ENCODE results near the gene STIMATE.

DNA sequence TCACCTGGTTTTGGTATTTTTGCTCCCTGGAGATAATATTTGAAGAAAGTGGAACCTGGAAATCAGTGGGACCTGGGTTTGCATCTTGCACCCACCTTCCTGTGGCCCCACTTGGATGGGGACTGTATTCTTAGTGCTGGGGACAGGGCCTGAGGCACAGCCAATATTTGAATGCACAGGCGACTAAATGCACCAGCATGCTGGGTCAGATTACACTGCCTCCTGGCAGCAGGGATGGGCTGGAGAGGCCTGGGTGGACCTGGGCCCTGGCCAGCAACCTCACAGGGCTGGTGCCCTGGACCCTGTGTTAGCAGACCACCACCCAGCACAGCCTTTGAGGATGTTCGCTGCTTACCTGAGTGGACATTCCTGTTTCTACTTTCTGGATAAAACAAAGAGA, 77.4 kb downstream of the STIMATE start:
- no peak for TF ChIP-seq POLR2AphosphoS5 (IDR thresholded peaks at IDR 0.05)
- no peak for TF ChIP-seq POLR2A (IDR thresholded peaks at IDR 0.05)
- TF ChIP-seq, protein P1, sequence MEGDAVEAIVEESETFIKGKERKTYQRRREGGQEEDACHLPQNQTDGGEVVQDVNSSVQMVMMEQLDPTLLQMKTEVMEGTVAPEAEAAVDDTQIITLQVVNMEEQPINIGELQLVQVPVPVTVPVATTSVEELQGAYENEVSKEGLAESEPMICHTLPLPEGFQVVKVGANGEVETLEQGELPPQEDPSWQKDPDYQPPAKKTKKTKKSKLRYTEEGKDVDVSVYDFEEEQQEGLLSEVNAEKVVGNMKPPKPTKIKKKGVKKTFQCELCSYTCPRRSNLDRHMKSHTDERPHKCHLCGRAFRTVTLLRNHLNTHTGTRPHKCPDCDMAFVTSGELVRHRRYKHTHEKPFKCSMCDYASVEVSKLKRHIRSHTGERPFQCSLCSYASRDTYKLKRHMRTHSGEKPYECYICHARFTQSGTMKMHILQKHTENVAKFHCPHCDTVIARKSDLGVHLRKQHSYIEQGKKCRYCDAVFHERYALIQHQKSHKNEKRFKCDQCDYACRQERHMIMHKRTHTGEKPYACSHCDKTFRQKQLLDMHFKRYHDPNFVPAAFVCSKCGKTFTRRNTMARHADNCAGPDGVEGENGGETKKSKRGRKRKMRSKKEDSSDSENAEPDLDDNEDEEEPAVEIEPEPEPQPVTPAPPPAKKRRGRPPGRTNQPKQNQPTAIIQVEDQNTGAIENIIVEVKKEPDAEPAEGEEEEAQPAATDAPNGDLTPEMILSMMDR (IDR thresholded peaks at IDR 0.05), result no peak

Data from prostate gland (tissue), 2 donors.